ENCODE results near the gene CAMK2A.

The CAMK2A gene

DNA sequence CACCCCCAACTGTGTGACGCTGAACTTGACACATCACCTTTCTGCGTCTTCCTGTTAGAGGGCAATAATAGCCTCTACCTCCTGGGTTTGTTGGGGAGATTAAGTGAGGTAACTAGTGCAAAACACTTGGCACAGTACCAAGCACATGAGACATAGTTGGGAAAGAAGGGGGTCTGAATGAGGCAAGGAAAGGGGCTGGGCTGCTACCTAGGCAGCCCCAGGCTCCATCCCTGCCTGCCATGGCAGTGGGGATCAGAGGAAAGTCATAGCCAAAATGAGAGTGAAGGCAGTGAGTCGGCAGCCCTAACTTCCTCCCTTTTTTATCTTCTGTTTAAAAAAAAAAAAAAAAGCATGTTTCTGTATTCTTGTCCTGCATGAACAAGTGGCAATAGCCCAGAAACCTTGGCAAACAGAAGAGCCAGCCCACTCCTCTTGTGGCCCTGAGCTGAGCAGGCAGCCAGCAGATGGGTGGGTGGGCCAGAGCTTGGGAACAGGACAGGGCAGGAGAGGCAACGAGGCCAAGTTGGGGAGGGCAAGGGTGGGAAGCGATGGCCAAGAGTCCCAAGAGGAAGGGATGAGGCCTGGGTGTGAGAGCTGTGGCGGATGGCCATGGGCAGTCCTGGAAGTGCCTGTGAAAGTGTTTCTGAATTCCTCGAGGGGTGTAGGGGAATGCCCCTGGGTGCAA, 11.4 kb downstream of the CAMK2A start:
- DNase-seq (ENCODE audit: low spot score): no peak

DNA sequence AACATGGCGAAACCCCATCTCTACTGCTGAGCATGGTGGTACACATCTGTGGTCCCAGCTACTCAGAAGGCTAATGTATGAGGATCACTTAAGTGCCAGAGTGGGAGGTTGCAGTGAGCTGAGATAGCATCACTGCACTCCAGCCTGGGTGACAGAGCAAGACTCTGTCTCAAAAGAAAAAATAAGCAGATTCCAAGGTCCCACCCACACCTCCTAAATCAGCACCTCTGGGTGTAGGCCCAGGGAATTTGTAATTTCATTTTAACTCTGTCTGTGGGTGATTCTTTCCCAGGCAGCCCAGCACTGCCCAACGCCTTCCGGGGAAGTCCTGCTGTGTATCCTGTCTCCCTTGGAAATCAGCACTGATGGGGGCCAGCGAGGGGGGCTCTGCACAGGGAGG, 12.5 kb downstream of the CAMK2A start:
- DNase-seq (ENCODE audit: low spot score): no peak

GRCh38 chr5:150274811-150275210, 14.8 kb downstream of the CAMK2A start:
- DNase-seq (ENCODE audit: low spot score): no peak

GRCh38 chr5:150272531-150272930, 17.0 kb downstream of the CAMK2A start:
- DNase-seq (ENCODE audit: low spot score): peak; percentile 76

- DNase-seq (ENCODE audit: low spot score): no peak
These were observed 17.6 kb downstream of the CAMK2A start for GRCh38 chr5:150271923-150272322.

DNA sequence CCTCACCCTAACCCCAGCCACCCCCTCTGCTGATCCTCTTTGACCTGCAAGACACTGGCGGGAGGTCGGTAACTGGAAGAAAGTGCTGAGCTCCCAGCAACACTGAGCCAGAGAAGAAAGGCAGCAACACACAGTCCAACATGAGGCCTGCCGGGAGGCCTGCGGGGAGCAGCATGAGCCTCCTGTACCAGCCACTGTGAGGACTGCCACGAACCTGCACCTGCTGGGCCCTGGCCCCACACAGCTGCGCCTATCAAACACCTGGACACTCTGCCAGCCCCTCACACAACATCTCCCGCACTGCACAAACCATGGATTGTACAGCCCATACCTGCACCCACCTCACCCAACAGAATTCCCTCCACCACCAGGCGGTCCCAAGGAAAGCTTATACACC, 18.3 kb downstream of the CAMK2A start:
- DNase-seq (ENCODE audit: low spot score): no peak

- no peak for DNase-seq (ENCODE audit: low spot score)
These were observed 18.9 kb downstream of the CAMK2A start for GRCh38 chr5:150270541-150271295.

DNA sequence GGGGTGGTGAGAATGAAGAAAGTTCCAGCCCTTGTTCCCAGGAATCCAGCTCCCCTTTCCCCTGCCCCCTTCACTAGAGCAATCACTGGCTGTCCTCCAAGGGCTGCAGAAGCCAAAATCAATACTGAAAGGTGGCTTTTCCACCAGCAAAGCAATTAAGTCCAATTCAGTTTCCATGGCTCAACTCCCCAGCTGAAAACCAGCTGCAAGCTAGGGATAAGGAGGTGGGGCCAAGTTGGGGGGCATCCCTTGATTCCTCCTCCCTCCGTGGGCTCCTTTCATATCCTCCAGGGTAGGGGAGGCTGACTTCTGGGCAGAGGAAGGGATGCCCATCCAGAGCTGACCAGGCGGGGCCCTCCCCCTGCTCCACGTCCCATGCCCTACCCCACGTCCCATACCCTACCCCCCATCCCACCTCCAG, 22.7 kb downstream of the CAMK2A start:
- no peak for DNase-seq (ENCODE audit: low spot score)

- no peak for DNase-seq (ENCODE audit: low spot score)
These were observed 23.6 kb downstream of the CAMK2A start for GRCh38 chr5:150265870-150266383.

DNA sequence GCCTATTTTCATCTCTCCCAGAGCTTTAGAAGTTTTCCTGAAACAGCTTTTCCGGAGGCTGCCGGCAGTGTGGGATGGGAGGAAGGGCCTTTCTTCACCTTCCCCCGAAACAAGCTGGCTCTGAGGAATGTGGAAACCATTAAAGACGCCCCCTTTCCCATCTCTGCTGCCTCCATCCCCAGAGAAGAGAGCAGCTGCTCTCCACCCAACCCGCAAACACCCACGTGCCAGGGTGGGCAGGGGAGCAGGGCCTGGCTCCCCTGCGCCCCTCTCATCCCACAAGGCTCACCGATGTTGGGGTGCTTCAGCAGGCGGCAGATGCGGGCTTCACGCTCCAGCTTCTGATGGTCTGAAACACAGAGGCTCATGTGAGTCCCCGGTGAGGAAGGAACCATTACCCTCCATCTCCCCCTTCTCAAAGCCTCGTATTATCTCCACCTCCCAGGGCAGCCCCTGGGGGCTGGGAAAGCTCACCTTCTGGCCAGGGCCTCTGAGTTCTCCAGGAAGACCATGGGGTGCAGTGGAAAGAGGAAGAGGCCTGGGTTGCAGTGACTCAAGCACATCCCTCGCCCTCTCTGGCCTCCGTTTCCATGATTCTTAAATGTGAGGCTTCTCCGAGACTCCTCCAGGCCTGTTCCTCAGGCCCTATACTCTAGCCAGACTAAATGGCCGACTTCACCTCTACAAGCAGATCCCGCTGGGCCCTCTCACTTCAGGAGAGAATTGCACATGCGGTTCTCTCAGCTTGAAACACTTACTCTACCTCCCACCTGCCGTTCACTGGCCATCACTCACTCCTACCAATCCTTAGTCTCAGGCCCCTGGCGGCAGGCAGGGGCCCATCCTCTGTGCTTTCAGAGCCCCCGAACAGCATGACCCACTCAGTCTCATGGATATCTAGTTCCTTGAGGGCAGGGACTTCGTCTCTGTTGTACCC, 24.6 kb downstream of the CAMK2A start:
- no peak for DNase-seq (ENCODE audit: low spot score)

- DNase-seq (ENCODE audit: low spot score): peak; percentile 24
These were observed 25.6 kb downstream of the CAMK2A start for GRCh38 chr5:150263801-150264621.

DNA sequence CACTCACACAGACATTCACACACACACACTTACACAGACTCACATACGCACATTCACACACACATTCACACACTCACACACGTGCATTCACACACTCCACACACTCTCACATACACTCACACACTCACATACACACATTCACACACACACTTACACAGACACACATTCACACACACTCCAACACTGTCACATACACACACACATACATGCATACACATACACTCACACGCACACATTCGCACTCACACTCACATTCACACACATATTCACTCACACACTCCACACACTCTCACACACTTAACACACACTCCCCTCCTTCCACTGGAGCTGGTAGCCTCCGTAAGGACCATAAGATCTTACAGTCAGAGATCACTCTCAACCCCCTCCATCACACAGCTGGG, 26.2 kb downstream of the CAMK2A start:
- DNase-seq (ENCODE audit: low spot score): no peak

GRCh38 chr5:150262502-150262901, 27.1 kb downstream of the CAMK2A start:
- DNase-seq (ENCODE audit: low spot score): no peak

DNA sequence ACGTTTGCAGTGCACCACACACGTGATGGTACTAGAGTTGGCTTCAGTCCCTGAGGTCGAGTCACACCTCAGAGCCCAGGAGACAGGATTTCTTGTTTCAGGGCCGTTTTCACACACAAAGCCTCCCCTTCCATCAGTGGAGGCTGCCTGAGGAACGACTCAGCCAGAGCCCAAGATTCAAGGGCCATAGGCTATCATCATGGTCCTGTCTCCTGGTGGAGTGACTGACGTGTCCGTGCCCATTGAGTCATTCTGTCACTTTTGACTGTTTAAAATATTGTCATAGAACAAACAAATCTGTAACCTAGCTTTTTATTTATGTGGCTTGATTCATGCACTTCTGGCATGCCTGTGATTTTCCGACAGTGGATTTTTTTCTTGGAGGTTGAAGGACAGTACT, 28.3 kb downstream of the CAMK2A start:
- no peak for DNase-seq (ENCODE audit: low spot score)

- DNase-seq (ENCODE audit: low spot score): no peak
These were observed 31.4 kb downstream of the CAMK2A start for GRCh38 chr5:150258130-150258529.

GRCh38 chr5:150257424-150257823, 32.1 kb downstream of the CAMK2A start:
- DNase-seq (ENCODE audit: low spot score): no peak

DNA sequence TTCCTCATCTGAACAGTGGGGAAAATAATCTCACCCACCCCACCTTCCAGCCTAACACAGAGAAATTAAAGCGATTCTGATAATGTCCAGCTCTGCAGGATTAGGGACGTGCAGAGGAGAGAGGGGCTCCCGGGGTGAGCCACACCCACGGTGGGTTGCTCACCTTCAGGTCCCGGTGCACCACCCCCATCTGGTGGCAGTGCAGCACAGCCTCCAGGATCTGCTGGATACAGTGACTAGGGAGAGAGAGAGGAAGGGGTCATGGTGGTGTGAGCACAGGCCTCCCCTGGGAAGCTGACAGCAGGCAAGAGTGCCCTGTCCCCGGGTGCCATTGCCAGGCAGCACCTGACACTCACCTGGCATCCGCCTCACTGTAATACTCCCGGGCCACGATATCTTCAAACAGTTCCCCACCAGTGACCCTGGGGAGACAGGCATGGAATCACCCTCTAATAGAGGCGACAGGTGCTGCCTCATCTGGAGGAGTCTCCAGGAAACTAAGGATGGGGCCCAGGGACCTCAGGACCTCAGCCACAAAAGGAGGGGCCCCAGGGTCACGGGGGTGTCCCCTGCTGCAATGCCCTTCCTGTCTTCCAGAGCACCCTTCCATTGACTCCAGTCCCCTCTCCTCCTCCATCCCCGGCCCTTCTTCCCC, 33.0 kb downstream of the CAMK2A start:
- no peak for DNase-seq (ENCODE audit: low spot score)

- no peak for DNase-seq (ENCODE audit: low spot score)
These were observed 33.7 kb downstream of the CAMK2A start for GRCh38 chr5:150255659-150256409.

GRCh38 chr5:150254774-150255173, 34.8 kb downstream of the CAMK2A start:
- DNase-seq (ENCODE audit: low spot score): peak; percentile 35

- DNase-seq (ENCODE audit: low spot score): no peak
These were observed 35.2 kb downstream of the CAMK2A start for GRCh38 chr5:150254363-150254762.

Measured in pons (tissue), 1 donor.